GM19328 (cell line): Measurements from ENCODE around the gene TFDP2.
"Not testable (repeated sequence)": the region's sequence is repeated elsewhere in the genome, so short reads cannot be mapped to it uniquely, and the experiment has no call there.

Source experiments
- ATAC-seq: cut with Tn5 transposase; IDR thresholded peaks from one replicate; pipeline ENCODE4 v1.9.1; 2021; ENCODE audit warnings: mild to moderate bottlenecking, moderate library complexity; ENCODE audit not compliant: unreplicated experiment

TFDP2 gene

GRCh38 chr3:141930801-141931200 lies 218.5 kb downstream of the TFDP2 start:
- ATAC-seq = no peak

DNA sequence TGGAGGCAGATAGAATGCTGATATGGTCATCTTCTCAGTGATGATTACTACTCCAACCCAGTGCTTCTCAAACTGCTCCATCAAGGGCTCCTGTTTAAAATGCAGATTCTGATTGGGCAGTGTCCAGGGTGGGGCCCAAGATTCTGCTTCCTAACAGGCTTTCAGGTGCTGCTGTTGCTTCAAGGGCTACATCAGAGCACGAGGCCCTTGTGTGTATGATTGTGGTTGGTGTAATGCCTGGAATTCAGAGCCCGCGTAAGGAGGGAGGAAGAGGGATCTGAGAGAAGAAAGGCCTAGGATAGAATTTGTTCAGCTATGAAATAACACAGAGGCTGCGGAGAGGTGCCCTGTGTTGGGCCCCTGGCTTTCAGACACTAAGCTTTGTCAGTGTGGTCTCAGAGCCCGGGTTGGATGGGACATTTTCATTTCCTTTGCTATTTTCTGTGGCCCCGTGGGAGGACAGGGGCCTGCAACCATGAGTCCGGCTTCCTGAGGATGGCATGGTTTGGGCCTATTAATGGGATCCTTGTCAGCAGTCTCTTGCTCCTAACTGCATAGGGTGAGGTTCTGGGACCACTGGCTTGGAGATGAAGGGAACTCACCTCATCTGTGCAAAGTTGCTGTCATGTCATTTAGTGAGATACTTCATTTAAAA lies 219.9 kb downstream of the TFDP2 start:
- ATAC-seq = no peak

GRCh38 chr3:141928631-141929270 lies 220.6 kb downstream of the TFDP2 start:
- no peak for ATAC-seq

GRCh38 chr3:141926929-141927328 lies 222.4 kb downstream of the TFDP2 start:
- ATAC-seq = no peak

DNA sequence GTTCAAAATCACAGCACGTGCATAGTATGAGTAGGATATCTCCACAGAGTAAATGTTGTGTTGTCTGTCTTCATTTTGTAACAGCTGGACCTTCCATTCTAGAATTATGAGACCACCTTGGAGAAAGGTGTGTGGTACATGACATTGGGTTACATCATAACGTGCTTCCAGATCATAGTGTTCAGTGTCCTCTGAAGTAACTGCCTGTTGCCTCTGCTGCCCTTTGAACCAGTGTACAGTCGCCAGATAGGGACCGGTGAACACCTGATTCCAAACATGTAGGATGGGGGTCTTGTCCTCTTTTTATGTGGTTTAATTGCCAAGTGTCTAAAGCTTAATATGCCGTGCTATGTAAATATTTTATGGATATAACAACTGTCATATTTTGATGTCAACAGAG lies 223.7 kb downstream of the TFDP2 start:
- not testable (repeated sequence) for ATAC-seq

GRCh38 chr3:141921316-141921715 lies 228.0 kb downstream of the TFDP2 start:
- ATAC-seq = no peak

DNA sequence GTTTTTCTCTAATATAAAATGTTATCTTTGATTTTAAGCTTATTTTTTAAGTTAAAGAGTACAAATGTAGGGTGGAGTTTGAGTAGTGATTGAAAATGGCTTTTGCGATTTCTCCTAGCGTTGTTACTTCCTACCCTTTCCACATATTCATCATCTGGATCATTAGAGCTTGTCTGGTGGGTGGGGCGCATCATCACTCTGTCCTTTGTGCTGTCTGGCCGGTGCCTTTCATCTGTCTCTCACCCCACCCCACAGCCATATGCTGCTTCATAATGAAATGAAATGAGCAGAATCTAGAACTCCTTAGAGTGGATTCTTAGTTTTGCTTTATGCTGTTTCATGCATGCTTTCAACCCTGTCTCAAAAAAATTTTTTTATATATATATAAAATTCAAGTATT lies 228.6 kb downstream of the TFDP2 start:
- ATAC-seq = no peak

DNA sequence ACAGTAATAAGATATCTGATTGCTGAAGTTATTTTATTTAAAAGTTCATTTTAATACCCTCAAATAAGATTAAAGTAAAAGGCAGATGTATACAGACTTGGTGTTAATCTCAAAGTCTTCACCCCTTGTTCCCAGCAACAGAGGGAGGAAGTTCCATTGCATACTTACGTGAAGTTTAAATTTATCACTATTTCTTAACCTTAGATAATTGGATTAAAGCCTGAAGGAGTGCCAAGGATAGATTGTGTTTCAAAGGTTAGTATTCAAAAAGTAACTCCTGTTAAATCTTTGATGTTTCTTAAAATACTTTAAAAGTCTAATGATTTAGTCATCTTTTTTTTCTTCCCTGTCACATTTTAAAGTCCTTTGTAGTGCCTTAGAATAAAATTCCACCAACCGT lies 233.6 kb downstream of the TFDP2 start:
- no peak for ATAC-seq

DNA sequence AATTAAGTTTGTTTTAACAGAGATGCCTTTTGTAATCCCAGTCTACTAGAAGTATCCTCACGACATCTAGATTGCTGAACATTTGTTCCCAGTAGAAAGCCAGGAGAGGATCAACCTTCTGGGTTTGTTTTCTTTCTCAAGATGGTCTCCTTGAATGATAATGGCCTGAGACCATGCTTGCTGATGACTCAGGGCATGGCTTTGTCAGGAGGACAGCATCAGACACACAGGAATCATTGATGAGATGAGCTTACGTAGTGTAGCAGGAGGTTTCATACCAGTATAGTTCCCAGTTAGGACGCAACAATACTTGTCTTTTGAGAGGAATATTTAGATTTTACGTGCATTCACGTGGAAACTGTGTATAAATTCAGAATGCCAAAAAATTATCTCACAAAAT lies 234.3 kb downstream of the TFDP2 start:
- ATAC-seq = no peak

DNA sequence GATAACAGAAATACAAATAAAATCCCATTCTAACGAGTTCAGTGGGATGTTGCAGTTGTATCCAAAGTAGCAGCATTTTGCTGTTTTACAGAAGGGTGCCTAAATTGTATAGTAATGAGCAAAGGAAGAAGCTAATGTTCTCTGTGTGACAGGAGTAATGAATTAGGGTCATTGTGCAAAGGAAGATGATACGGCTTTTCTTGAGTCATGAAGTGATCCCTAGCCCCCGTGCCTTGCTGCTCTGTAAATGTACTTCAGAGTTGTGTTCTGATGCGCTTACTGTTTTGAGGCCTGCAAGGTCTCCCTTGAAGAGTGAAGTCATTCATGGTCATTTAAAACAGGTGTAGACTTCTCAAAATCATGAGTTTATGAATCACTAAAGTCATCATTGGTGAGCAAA lies 235.0 kb downstream of the TFDP2 start:
- ATAC-seq = no peak

DNA sequence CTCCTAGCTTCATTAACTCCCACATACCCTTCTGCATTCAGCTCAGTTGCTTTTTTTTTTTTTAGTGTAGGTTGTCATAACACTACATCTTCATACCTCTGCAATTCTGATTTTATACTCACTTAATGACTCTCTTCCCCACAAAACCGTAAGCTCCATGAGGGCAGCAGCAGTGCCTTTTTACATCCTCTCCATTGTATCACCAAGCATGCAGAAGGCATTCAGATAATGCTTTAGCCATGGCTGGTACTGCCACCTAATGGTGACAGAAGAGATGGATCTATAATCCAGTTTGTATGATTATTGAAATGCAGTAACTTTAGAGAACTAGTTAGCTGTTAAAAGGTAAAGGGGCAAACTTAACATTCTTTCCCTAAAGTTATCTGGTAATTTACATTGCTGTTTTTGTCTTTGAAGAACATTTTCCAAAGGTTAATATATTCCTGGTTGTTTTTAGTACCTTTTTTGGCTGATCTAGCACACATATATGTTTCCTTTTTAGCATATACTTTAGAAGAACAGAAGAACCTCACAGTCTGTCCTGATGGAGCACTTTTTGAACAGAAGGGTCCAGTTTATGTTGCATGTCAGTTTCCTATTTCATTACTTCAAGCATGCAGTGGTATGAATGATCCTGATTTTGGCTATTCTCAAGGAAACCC lies 236.1 kb downstream of the TFDP2 start:
- ATAC-seq = no peak

GRCh38 chr3:141909986-141910385 lies 239.4 kb downstream of the TFDP2 start:
- ATAC-seq = not testable (repeated sequence)

GRCh38 chr3:141909408-141909807 lies 239.9 kb downstream of the TFDP2 start:
- ATAC-seq = no peak

- no peak for ATAC-seq
Observed at GRCh38 chr3:141905129-141905528, 244.2 kb downstream of the TFDP2 start.

GRCh38 chr3:141904203-141904602 lies 245.1 kb downstream of the TFDP2 start:
- no peak for ATAC-seq

DNA sequence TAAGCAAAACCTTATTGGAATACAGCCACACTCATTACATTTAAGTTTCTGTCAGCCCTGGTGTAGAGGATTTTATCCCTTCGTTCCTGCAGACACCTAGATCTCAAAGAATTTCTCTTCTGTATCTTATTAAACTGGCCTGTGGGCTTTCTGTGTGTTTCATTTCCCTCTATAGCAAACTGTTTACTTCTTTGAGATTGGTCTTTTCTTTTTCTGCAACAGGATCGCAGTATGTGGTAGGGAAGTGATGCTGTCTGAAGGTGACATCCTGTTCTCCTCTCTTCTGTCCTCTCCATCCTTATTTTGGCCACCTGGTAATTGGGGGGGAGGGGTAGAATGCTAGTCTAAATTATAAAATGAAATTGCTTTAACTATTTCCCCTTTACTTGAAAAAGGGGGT lies 247.4 kb downstream of the TFDP2 start:
- ATAC-seq = no peak

- ATAC-seq = no peak
Observed at GRCh38 chr3:141900343-141900742, 249.0 kb downstream of the TFDP2 start.

DNA sequence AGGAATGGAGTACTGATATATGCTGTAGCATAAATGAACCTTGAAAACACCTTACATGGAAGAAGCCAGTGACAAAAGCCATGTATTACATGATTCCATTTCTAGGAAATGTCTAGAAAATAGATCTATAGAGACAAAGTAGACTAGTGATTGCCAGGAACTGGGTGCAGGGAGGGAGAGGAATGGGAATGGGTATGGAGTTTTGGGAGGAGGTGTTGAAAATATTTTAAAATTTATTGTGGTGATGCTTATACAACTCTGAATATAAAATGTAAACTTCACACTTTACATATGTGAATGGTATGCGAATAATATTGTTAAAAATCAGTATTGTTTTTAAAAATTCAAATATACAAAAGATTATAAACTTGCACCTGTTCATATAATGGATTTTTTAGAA lies 250.4 kb downstream of the TFDP2 start:
- no peak for ATAC-seq

GRCh38 chr3:141895731-141896130 lies 253.6 kb downstream of the TFDP2 start:
- no peak for ATAC-seq

- no peak for ATAC-seq
Observed at GRCh38 chr3:141894524-141895176, 254.7 kb downstream of the TFDP2 start.
